Tibial nerve (tissue), 4 donors: ENCODE results near the gene SIK2.

Source experiments
- EP300 ChIP-seq, 2 donors: sonication (generic); formaldehyde crosslinking; IDR thresholded peaks; one replicate each; pipeline ENCODE4 v1.6.1; 2017; ENCODE audit warnings: antibody characterized with exemption in 2 of 2, mild to moderate bottlenecking in 1 of 2
- POLR2A ChIP-seq, 2 donors: fragments of 450-650 bp; IDR thresholded peaks; one replicate each; pipeline ENCODE4 v1.6.1; 2017; ENCODE audit warnings: antibody characterized with exemption in 2 of 2, mild to moderate bottlenecking in 2 of 2, moderate library complexity in 2 of 2
- TF ChIP-seq, protein P1 (sequence below), 5 experiments: fragments of 200-600 bp in 3 of 5; fragments of 450-650 bp in 2 of 5; sonication (generic) in 3 of 5; IDR thresholded peaks; one replicate each; pipeline ENCODE4 v1.5.1; 2016 to 2019; ENCODE audit warnings: antibody characterized with exemption in 5 of 5, mild to moderate bottlenecking in 3 of 5, moderate library complexity in 2 of 5

DNA sequence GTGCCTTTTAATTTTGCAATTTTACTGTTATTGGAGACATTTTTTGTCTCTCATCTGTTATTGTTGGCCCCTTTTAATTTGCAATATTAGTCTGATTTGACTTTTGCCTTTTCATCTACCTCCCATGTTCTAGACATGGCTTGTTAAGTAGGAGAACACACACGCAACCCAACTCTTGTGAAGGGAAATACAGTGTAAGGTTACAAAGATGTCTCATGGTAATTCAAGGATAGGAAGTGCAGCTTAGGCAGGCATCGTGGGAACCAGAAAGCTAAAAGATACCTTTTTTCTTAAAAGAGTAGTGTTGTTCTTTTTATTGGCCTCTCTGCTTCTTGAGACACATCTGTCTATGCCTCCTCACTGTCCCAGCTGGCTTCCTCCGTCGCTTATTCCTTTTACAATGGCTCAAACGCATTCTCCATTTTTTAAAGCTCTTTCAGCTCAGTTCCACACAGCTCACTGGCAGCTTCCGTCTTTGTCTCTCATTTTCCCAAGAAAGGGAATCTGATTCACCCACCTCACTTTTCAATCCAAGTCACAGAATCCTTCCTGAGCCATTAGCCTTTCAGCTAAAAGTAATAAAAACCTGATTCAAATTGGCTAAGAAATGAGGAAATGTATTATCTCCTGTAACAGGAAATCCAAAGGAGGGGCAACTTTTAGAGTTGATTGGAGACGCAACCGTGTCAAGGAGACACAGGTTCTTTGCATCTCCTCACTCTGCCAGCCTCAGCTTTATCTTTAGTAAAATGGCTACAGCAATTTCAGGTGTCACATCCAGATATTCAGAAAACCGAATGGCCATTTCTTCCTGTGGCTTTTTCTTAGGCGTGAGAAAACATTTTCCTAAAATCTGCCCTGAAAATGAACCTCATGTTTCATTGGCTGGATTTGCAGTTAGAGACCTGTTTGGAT, 57.2 kb downstream of the SIK2 start:
- no peak for TF ChIP-seq POLR2A (IDR thresholded peaks at IDR 0.05)
- TF ChIP-seq, protein P1, sequence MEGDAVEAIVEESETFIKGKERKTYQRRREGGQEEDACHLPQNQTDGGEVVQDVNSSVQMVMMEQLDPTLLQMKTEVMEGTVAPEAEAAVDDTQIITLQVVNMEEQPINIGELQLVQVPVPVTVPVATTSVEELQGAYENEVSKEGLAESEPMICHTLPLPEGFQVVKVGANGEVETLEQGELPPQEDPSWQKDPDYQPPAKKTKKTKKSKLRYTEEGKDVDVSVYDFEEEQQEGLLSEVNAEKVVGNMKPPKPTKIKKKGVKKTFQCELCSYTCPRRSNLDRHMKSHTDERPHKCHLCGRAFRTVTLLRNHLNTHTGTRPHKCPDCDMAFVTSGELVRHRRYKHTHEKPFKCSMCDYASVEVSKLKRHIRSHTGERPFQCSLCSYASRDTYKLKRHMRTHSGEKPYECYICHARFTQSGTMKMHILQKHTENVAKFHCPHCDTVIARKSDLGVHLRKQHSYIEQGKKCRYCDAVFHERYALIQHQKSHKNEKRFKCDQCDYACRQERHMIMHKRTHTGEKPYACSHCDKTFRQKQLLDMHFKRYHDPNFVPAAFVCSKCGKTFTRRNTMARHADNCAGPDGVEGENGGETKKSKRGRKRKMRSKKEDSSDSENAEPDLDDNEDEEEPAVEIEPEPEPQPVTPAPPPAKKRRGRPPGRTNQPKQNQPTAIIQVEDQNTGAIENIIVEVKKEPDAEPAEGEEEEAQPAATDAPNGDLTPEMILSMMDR (IDR thresholded peaks at IDR 0.05): no peak
- TF ChIP-seq EP300 (IDR thresholded peaks at IDR 0.05): no peak
